K562 (cell line): ENCODE measurements around the gene ZC3H12A. TPM values are rescaled to one million over a fixed set of nuclear protein-coding genes. Genes with fewer than 3 reads are reported as not detected.
A peak's percentile ranks its signal among the peaks of the same experiment; 100 is the strongest.

Source experiments
- ESRRA ChIP-seq: fragments of 450-650 bp; IDR thresholded peaks from 2 replicates; pipeline ENCODE4 v1.6.1; 2014; ENCODE audit warnings: low read depth, mild to moderate bottlenecking, moderate library complexity, borderline replicate concordance
- ETV5 ChIP-seq: sonication (generic); formaldehyde crosslinking; IDR thresholded peaks from 2 replicates; pipeline ENCODE4 v1.4.0; 2020; ENCODE audit warnings: low read depth, mild to moderate bottlenecking, missing genetic modification reagents
- HDAC2 ChIP-seq: fragments of 450-650 bp; IDR thresholded peaks from 2 replicates; pipeline ENCODE4 v1.6.1; 2016; ENCODE audit warnings: mild to moderate bottlenecking
- PHF8 ChIP-seq: fragments of 200-600 bp; sonication (generic); IDR thresholded peaks from 2 replicates; pipeline ENCODE4 v1.6.1; 2012; ENCODE audit warnings: mixed run types, mild to moderate bottlenecking, inconsistent platforms, low read length, moderate library complexity, borderline replicate concordance
- POLR2AphosphoS5 ChIP-seq: IDR thresholded peaks from 2 replicates; pipeline ENCODE4 v1.6.1; 2011; ENCODE audit warnings: mild to moderate bottlenecking, low read depth, low read length, moderate library complexity; ENCODE audit not compliant: control insufficient read depth, insufficient read depth
- TAL1 ChIP-seq: fragments of 450-650 bp; IDR thresholded peaks from 2 replicates; pipeline ENCODE4 v1.6.1; 2016; ENCODE audit warnings: mild to moderate bottlenecking
- ZFX ChIP-seq: sonication (generic); formaldehyde crosslinking; IDR thresholded peaks from 2 replicates; pipeline ENCODE4 v1.8.0; 2022; ENCODE audit warnings: mild to moderate bottlenecking, missing genetic modification reagents, moderate library complexity
- polyA plus RNA-seq, 8 experiments: library from polyadenylated mRNA; depleted of rRNA in 4 of 8; stranded (reverse) in 5 of 8; unstranded in 3 of 8; fragments of >200 nt; fragmentation: Nextera tagmentation in 2 of 8; fragmentation: Illumina TruSeq in 1 of 8; extraction: Ambion mirVana in 2 of 8; extraction: Trizol in 1 of 8; gene quantifications; 2 replicates each; pipeline versions ENCODE4 v1.2.1 to v1.2.3, GENCODE V29; 2011 to 2014; ENCODE audit warnings: inconsistent platforms in 1 of 8, missing spikeins in 1 of 8
- total RNA-seq, 7 experiments: library from RNA; depleted of rRNA in 6 of 7; stranded (reverse); fragments of >200 nt in 6 of 7; fragmentation: Illumina TruSeq in 2 of 7; extraction: Trizol in 2 of 7; gene quantifications; 2 replicates each; pipeline versions ENCODE4 v1.2.1 to v1.2.3, GENCODE V29; 2011 to 2021; ENCODE audit warnings: low replicate concordance in 1 of 7
- TF ChIP-seq, protein P1 (sequence below): fragments of 200-600 bp; sonication (generic); IDR thresholded peaks from one replicate; pipeline ENCODE4 v1.6.1; 2012; ENCODE audit warnings: mild to moderate bottlenecking, low read depth, low read length, inconsistent platforms
- TF ChIP-seq, protein P2 (sequence below): sonication (generic); formaldehyde crosslinking; IDR thresholded peaks from 2 replicates; pipeline ENCODE4 v1.4.0; 2020; ENCODE audit warnings: mild to moderate bottlenecking, missing genetic modification reagents
- TF ChIP-seq, protein P3 (sequence below): sonication (generic); formaldehyde crosslinking; IDR thresholded peaks from 2 replicates; pipeline ENCODE4 v1.8.1; 2022; ENCODE audit warnings: missing genetic modification reagents
- TF ChIP-seq, protein P4 (sequence below), 2 experiments: fragments of 450-650 bp in 1 of 2; sonication (generic) in 1 of 2; formaldehyde crosslinking; conservative IDR thresholded peaks; 2 replicates each; pipeline versions ENCODE4 v1.4.0 to v1.8.1; 2020 to 2022; ENCODE audit warnings: mild to moderate bottlenecking in 1 of 2, missing genetic modification reagents in 1 of 2

Gene ZC3H12A
- total and polyA plus RNA-seq, 9 of the 15 experiments (the other 6 are each of a cell fraction or from before 2014, with no cell fraction given): 0.14 to 9.4 (median 6.7) TPM

DNA sequence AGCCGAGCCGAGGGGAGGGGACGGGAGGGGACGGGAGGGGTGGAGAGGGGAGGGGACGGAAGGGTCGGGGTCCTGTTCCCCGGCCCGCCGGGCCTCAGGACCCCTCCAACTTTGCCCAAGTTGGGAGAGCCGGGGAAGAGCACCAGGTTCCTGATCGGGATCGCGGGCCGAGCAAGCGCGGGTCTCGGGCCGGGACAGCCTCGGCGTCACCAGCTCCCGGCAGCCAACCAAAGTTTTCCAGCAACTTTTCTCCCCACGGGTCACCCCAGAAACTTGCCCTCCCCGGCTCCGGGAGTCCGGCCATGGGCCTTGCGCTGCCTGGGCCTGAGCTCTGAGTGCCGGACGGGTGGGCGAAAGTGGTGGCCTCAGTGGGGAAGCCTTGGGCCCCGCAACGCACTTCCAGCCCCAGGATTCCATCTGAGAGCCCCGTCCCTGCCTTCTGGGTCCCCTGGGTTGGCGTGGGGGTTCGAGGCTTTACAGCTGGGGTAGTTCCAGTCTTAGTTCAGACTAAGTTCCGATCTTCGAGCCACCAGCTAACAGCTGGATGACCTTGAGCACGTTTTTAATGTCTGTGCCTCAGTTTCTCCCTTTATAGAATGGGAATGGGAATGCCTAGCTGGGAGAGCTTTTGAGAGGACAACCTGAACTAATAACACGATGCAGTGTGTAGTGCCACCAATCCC, 458 bp downstream of the ZC3H12A start (continued):
- TF ChIP-seq, protein P1, sequence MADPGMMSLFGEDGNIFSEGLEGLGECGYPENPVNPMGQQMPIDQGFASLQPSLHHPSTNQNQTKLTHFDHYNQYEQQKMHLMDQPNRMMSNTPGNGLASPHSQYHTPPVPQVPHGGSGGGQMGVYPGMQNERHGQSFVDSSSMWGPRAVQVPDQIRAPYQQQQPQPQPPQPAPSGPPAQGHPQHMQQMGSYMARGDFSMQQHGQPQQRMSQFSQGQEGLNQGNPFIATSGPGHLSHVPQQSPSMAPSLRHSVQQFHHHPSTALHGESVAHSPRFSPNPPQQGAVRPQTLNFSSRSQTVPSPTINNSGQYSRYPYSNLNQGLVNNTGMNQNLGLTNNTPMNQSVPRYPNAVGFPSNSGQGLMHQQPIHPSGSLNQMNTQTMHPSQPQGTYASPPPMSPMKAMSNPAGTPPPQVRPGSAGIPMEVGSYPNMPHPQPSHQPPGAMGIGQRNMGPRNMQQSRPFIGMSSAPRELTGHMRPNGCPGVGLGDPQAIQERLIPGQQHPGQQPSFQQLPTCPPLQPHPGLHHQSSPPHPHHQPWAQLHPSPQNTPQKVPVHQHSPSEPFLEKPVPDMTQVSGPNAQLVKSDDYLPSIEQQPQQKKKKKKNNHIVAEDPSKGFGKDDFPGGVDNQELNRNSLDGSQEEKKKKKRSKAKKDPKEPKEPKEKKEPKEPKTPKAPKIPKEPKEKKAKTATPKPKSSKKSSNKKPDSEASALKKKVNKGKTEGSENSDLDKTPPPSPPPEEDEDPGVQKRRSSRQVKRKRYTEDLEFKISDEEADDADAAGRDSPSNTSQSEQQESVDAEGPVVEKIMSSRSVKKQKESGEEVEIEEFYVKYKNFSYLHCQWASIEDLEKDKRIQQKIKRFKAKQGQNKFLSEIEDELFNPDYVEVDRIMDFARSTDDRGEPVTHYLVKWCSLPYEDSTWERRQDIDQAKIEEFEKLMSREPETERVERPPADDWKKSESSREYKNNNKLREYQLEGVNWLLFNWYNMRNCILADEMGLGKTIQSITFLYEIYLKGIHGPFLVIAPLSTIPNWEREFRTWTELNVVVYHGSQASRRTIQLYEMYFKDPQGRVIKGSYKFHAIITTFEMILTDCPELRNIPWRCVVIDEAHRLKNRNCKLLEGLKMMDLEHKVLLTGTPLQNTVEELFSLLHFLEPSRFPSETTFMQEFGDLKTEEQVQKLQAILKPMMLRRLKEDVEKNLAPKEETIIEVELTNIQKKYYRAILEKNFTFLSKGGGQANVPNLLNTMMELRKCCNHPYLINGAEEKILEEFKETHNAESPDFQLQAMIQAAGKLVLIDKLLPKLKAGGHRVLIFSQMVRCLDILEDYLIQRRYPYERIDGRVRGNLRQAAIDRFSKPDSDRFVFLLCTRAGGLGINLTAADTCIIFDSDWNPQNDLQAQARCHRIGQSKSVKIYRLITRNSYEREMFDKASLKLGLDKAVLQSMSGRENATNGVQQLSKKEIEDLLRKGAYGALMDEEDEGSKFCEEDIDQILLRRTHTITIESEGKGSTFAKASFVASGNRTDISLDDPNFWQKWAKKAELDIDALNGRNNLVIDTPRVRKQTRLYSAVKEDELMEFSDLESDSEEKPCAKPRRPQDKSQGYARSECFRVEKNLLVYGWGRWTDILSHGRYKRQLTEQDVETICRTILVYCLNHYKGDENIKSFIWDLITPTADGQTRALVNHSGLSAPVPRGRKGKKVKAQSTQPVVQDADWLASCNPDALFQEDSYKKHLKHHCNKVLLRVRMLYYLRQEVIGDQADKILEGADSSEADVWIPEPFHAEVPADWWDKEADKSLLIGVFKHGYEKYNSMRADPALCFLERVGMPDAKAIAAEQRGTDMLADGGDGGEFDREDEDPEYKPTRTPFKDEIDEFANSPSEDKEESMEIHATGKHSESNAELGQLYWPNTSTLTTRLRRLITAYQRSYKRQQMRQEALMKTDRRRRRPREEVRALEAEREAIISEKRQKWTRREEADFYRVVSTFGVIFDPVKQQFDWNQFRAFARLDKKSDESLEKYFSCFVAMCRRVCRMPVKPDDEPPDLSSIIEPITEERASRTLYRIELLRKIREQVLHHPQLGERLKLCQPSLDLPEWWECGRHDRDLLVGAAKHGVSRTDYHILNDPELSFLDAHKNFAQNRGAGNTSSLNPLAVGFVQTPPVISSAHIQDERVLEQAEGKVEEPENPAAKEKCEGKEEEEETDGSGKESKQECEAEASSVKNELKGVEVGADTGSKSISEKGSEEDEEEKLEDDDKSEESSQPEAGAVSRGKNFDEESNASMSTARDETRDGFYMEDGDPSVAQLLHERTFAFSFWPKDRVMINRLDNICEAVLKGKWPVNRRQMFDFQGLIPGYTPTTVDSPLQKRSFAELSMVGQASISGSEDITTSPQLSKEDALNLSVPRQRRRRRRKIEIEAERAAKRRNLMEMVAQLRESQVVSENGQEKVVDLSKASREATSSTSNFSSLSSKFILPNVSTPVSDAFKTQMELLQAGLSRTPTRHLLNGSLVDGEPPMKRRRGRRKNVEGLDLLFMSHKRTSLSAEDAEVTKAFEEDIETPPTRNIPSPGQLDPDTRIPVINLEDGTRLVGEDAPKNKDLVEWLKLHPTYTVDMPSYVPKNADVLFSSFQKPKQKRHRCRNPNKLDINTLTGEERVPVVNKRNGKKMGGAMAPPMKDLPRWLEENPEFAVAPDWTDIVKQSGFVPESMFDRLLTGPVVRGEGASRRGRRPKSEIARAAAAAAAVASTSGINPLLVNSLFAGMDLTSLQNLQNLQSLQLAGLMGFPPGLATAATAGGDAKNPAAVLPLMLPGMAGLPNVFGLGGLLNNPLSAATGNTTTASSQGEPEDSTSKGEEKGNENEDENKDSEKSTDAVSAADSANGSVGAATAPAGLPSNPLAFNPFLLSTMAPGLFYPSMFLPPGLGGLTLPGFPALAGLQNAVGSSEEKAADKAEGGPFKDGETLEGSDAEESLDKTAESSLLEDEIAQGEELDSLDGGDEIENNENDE: no peak
- TF ChIP-seq, protein P2, sequence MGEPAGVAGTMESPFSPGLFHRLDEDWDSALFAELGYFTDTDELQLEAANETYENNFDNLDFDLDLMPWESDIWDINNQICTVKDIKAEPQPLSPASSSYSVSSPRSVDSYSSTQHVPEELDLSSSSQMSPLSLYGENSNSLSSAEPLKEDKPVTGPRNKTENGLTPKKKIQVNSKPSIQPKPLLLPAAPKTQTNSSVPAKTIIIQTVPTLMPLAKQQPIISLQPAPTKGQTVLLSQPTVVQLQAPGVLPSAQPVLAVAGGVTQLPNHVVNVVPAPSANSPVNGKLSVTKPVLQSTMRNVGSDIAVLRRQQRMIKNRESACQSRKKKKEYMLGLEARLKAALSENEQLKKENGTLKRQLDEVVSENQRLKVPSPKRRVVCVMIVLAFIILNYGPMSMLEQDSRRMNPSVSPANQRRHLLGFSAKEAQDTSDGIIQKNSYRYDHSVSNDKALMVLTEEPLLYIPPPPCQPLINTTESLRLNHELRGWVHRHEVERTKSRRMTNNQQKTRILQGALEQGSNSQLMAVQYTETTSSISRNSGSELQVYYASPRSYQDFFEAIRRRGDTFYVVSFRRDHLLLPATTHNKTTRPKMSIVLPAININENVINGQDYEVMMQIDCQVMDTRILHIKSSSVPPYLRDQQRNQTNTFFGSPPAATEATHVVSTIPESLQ (CRISPR knock-in tag): peak; percentile 74; the same call in 1 of the 2 replicates
- TF ChIP-seq ESRRA (0 out of 2 replicates have a peak, but pooled peaks have one; percentile 28), PHF8 (peak; percentile 39; the same call in 1 of the 2 replicates), TAL1 (no peak), HDAC2 (no peak), ZFX (CRISPR knock-in tag) (peak; percentile 61), ETV5 (peak; percentile 38; the same call in 1 of the 2 replicates), POLR2AphosphoS5 (peak; percentile 30; the same call in 1 of the 2 replicates)
- TF ChIP-seq, protein P3, sequence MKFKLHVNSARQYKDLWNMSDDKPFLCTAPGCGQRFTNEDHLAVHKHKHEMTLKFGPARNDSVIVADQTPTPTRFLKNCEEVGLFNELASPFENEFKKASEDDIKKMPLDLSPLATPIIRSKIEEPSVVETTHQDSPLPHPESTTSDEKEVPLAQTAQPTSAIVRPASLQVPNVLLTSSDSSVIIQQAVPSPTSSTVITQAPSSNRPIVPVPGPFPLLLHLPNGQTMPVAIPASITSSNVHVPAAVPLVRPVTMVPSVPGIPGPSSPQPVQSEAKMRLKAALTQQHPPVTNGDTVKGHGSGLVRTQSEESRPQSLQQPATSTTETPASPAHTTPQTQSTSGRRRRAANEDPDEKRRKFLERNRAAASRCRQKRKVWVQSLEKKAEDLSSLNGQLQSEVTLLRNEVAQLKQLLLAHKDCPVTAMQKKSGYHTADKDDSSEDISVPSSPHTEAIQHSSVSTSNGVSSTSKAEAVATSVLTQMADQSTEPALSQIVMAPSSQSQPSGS (CRISPR knock-in tag): no peak
- TF ChIP-seq, protein P4, sequence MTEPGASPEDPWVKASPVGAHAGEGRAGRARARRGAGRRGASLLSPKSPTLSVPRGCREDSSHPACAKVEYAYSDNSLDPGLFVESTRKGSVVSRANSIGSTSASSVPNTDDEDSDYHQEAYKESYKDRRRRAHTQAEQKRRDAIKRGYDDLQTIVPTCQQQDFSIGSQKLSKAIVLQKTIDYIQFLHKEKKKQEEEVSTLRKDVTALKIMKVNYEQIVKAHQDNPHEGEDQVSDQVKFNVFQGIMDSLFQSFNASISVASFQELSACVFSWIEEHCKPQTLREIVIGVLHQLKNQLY (CRISPR knock-in tag; conservative IDR thresholded peaks at IDR 0.05): 0 out of 4 replicates have a peak, but pooled peaks of 1 of the 2 experiments have one; percentile 26
